D721Med (cell line): ENCODE data around the gene EYS.

Experiments
- DNase-seq: peaks from one replicate; pipeline ENCODE4 v3.0.0; 2011; ENCODE audit warnings: low spot score; ENCODE audit not compliant: insufficient read length
- FAIRE-seq: peaks from 2 replicates; lab custom pipeline; 2011; peaks lifted over from hg19 to GRCh38; lab: Jason Lieb, UNC
- TF ChIP-seq, protein P1 (sequence below): IDR thresholded peaks from 2 replicates; pipeline ENCODE4 v1.5.1; 2012; ENCODE audit warnings: mild to moderate bottlenecking, control low read depth; ENCODE audit not compliant: insufficient read depth; ENCODE audit errors: missing control alignments

Gene EYS

DNA sequence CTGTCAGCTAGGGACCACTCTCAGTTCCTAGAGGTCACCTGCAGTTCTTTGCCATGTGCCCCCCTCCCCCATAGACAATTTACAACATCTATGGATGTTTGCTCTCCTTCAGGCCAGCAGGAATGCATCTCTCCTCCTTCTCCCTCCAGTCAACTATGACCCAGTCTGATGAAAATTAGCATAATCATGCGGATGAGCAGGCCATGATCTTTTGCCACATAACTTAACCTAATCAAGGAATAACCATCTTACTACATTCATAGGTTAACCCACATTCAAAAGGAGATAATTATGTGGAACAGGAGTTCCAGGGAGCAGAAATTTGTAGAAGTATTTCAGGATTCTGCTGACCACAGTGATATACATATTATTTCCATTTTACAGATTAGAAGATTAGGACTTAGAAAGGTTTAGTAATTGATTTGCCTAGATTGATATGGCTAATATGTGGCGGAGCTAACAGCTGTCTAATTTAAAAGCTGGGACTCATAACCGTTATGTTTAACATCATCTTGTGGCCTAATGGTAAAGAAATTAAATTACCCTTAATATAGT is 1585.9 kb downstream of the EYS start:
- TF ChIP-seq, protein P1, sequence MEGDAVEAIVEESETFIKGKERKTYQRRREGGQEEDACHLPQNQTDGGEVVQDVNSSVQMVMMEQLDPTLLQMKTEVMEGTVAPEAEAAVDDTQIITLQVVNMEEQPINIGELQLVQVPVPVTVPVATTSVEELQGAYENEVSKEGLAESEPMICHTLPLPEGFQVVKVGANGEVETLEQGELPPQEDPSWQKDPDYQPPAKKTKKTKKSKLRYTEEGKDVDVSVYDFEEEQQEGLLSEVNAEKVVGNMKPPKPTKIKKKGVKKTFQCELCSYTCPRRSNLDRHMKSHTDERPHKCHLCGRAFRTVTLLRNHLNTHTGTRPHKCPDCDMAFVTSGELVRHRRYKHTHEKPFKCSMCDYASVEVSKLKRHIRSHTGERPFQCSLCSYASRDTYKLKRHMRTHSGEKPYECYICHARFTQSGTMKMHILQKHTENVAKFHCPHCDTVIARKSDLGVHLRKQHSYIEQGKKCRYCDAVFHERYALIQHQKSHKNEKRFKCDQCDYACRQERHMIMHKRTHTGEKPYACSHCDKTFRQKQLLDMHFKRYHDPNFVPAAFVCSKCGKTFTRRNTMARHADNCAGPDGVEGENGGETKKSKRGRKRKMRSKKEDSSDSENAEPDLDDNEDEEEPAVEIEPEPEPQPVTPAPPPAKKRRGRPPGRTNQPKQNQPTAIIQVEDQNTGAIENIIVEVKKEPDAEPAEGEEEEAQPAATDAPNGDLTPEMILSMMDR: no peak
- FAIRE-seq (peak; percentile 53), DNase-seq (no peak)

DNA sequence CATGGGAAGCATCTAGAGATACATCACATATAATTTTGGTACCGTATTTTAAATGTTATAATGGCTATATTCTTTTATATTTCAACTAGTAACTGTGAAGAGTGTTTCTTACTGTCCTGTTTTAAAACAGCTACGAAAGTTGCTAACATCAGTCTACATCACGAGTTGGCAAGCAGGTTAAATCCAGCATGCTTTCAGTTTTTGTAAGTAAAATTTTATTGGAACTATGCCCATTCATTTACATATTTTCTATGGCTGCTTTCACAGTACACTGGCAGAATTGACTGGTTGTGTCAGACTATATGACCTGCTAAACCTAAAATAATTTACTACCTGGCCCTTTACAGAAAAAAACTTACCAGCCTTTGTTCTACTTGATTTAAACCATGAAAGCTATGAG is 1593.3 kb downstream of the EYS start:
- FAIRE-seq (no peak), DNase-seq (no peak)
- TF ChIP-seq, protein P1: no peak

DNA sequence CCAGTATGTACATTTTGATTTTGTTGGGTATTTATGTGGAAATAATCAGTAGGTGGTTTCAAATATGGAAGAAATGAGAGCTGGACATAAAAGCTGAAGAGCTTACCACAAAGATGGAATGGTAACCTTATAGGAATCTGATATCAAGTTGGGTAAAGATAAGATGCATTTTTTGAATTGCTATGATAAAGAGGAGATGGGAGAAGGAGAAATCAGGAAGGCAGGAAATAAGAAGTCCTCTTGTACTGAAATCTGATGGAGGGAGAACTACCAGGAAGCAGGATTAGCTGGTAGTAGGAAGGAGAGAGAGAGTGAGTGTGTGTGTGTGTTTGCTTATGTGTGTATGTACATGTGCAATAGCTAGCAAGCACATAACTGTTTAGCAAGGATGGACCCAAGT is 1603.0 kb downstream of the EYS start:
- FAIRE-seq (no peak), DNase-seq (no peak)
- TF ChIP-seq, protein P1: no peak

DNA sequence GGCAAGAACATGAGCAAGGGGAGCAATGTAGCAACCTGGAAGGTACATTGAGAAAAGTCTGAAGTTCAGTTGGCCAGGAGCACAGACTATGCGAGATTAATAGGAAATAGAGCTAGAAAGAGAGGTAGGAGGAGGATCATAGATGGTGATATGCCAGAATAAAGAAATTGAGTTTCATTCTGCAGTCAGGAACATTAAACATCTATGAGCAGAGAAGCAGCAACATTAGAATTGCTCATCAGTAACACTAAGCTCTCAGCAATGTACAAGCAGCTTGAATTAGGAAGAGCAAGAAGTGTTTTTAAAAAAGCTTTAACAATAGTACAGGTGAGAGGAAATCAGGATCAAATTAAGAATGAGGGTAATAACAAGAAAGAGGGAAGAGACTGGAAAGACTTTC is 1603.5 kb downstream of the EYS start:
- FAIRE-seq (no peak), DNase-seq (no peak)
- TF ChIP-seq, protein P1: no peak

DNA sequence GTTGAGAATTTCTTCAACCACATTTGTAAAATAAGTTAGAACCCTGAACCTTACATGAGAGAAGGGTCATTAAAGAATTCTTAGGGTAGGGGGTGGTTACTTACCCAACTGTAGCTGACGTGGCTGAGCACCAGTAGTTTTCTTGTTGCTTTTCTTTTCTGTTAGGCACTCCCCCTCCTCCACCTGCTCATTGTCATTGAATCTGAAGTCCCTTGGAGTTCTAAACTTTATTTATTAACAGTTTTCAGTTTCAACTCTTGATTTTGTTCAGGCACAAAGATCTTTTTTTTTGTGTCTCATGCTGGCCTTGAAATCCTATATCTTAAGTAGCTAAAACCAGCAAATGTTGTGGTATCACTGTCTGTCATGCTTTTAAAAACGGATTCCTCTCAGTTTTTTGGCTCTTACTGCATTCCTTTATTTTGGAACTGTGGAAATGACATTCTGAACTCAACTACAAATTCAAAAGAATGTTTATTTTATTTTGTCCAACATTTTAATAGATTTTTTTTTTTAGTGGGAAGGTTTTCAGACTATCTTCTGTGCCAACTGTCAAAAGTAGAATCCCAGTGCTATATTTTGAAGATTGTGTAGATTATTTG is 1606.2 kb downstream of the EYS start:
- DNase-seq: no peak
- TF ChIP-seq, protein P1: no peak
- no peak for FAIRE-seq

DNA sequence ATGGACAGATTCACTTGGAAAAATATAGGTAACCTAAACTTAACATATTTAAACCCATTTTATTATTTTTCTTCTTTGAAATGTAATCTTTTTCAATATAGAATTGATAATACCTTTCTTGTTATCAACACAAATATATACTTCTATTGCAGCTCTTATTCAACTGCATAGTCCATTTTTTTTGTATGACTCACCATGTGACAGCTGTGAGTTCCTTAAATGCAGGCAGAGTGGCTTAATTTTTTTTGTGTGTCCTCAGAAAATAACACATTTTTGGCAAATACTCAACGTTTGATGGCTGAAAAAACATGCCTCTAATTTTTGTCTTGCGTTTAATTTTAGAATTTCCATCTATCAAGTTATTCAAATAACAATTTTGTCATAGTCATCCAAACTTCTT is 1616.7 kb downstream of the EYS start:
- DNase-seq (no peak), FAIRE-seq (no peak)
- TF ChIP-seq, protein P1: no peak

DNA sequence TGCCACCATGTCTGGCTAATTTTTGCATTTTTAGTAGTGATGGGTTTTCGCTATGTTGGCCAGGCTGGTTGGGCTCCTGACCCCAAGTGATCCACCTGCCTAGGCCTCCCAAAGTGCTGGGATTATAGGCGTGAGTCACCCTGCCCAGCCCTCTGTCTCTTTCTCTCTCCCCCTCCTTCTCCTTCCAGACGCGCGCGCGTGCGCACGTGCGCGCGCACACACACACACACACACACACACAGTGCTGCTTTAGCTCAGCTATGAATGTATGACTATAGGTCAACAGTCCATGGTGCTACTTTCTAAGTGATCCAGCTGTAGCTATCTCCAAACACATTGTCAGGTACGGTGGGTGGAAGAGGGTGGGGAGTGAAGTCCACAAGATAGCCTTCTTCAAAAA is 1621.9 kb downstream of the EYS start:
- TF ChIP-seq, protein P1: no peak
- DNase-seq (no peak), FAIRE-seq (no peak)
